ENCODE measurements around the gene JMJD1C. TPM values are rescaled to one million over a fixed set of nuclear protein-coding genes. Genes with fewer than 3 reads are reported as not detected.

Gene JMJD1C
- total and polyA plus RNA-seq, 2 donors (not counting 3 experiments of a cell fraction or from before 2014, with no cell fraction given), result 32.1 to 97.1 TPM

DNA sequence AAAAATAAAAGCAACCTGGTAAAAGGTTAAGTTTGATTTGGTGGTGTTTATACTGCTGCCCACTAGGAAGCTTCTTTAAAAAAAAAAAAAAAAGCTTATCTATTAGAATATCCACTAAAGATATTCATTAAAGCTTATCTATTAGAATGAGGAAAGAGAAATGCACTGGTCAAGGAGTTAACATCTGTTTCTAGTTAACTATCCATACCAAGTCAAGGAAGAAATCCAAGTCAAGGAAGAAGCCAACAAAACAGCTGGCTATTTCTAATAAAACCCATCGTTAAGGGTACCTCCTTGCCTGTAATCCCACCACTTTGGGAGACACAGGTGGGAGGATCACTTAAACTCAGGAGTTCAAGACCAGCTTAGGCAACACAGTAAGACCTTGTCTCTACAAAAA lies 82.6 kb downstream of the JMJD1C start:
- Histone ChIP-seq H2AFZ (ENCODE audit: low read depth, low read length) (no peak overlapping the region), H4K20me1 (replicated peaks; ENCODE audit: control insufficient read depth, extremely low read depth, insufficient read depth, low read length) (peaks cover 10% of the 10 kb centered on the region), H3K4me1 (ENCODE audit: control insufficient read depth, extremely low read depth, insufficient read depth, low read length) (peaks cover 4% of the 10 kb centered on the region), H3K4me2 (ENCODE audit: insufficient read depth, low read length) (no peak overlapping the region), H3K4me3 (replicated peaks in 1 of 3; ENCODE audit: insufficient read depth in 1 of 3, low read depth in 1 of 3, low read length in 3 of 3) (no peak overlapping the region), H3K9ac (replicated peaks; ENCODE audit: extremely low read depth, insufficient read depth, low read length) (no peak overlapping the region), H3K27me3 (ENCODE audit: control insufficient read depth in 2 of 2, insufficient read depth in 2 of 2, low read length in 2 of 2) (no peaks in the 10 kb centered on the region), H3K79me2 (ENCODE audit: control insufficient read depth, insufficient read depth, low read length) (peaks cover 53% of the 10 kb centered on the region), H3K27ac (ENCODE audit: insufficient read depth, low read depth, low read length) (no peak overlapping the region), H3K9me1 (replicated peaks; ENCODE audit: control insufficient read depth, extremely low read depth, insufficient read depth, low read length) (no peaks in the 10 kb centered on the region), H3K36me3 (ENCODE audit: control insufficient read depth in 2 of 2, extremely low read depth in 1 of 2, insufficient read depth in 2 of 2, low read length in 2 of 2) (no peaks in the 10 kb centered on the region), H3K9me3 (replicated peaks; ENCODE audit: control insufficient read depth, insufficient read depth, low read length) (no peaks in the 10 kb centered on the region)
- no TSS peak for BruUV-seq (replicated peaks)
- POLR2A ChIA-PET, result no interaction called here
- dilution Hi-C loops (cut with MboI; ENCODE audit: extremely low pct_ligation_motif_present, low sequenced_read_pairs), result no loop called here
- no peak for FAIRE-seq
- CTCF ChIA-PET, result interaction anchor here (0.9 to 2.0 kb wide), 5 partner anchors 16 to 337 kb away, joined by 3 to 5 read pairs (median 3); no protein-coding TSS in a partner anchor
- TF ChIP-seq EZH2 (IDR thresholded peaks at IDR 0.05; ENCODE audit: borderline replicate concordance, low read depth, low read length, severe bottlenecking) (no peak), POLR2A (IDR thresholded peaks at IDR 0.05; ENCODE audit: low read depth, low read length) (no peak), GATA2 (IDR thresholded peaks at IDR 0.05; ENCODE audit: insufficient read depth, insufficient read length, low read depth, low read length) (no peak), FOS (IDR thresholded peaks at IDR 0.05; ENCODE audit: borderline replicate concordance, insufficient read depth, low read length) (no peak), JUN (IDR thresholded peaks at IDR 0.05; ENCODE audit: borderline replicate concordance, insufficient read depth, insufficient read length, low read depth) (no peak), POLR2AphosphoS5 (IDR thresholded peaks at IDR 0.05; ENCODE audit: insufficient read depth, low read depth, low read length) (no peak), MYC (IDR thresholded peaks at IDR 0.05; ENCODE audit: low read depth, low read length) (no peak)
- TF ChIP-seq, protein P1, sequence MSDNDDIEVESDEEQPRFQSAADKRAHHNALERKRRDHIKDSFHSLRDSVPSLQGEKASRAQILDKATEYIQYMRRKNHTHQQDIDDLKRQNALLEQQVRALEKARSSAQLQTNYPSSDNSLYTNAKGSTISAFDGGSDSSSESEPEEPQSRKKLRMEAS (IDR thresholded peaks at IDR 0.05; ENCODE audit: insufficient read depth, insufficient read length), result no peak
- TF ChIP-seq, protein P2, sequence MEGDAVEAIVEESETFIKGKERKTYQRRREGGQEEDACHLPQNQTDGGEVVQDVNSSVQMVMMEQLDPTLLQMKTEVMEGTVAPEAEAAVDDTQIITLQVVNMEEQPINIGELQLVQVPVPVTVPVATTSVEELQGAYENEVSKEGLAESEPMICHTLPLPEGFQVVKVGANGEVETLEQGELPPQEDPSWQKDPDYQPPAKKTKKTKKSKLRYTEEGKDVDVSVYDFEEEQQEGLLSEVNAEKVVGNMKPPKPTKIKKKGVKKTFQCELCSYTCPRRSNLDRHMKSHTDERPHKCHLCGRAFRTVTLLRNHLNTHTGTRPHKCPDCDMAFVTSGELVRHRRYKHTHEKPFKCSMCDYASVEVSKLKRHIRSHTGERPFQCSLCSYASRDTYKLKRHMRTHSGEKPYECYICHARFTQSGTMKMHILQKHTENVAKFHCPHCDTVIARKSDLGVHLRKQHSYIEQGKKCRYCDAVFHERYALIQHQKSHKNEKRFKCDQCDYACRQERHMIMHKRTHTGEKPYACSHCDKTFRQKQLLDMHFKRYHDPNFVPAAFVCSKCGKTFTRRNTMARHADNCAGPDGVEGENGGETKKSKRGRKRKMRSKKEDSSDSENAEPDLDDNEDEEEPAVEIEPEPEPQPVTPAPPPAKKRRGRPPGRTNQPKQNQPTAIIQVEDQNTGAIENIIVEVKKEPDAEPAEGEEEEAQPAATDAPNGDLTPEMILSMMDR (IDR thresholded peaks at IDR 0.05; ENCODE audit: extremely low read depth in 1 of 2, insufficient read depth in 1 of 2, low read depth in 1 of 2, low read length in 2 of 2), result no peak
- no peak for DNase-seq (ENCODE audit: low read depth, low spot score)
- intact Hi-C loops (cut with micrococcal nuclease), result loop anchor here (5.0 kb wide), 1 partner anchor 571 kb away; no protein-coding TSS in a partner anchor

All from endothelial cell of umbilical vein (primary cell).